Activated CD8-positive, alpha-beta T cell treated with anti-CD3 and anti-CD28 coated beads, Interleukin-2, amount 10 ng/mL, durations not matched to agents 7 days and 5 days (primary cell): ENCODE measurements around the gene TMC3. TPM values are rescaled to one million over a fixed set of nuclear protein-coding genes. Genes with fewer than 3 reads are reported as not detected.

Source experiments
- ATAC-seq: fragments of 150-1000 bp; cut with Tn5 transposase; one replicate; pipeline ENCODE4 v1.10.0; 2021; ENCODE audit warnings: moderate library complexity
- CTCF ChIA-PET: fragments of 350-600 bp; sonication (Branson Sonifier 250); formaldehyde crosslinking; loops from one replicate; lab custom pipeline; 2021; ENCODE audit warnings: antibody characterized with exemption; lab: Charles Lee
- POLR2A ChIA-PET: fragments of 350-600 bp; sonication (Branson Sonifier 250); formaldehyde crosslinking; loops from one replicate; lab custom pipeline; 2021; ENCODE audit warnings: antibody characterized with exemption; lab: Charles Lee
- DNase-seq: peaks from one replicate; pipeline ENCODE4 v3.0.0-alpha.2; 2020
- H3K27ac Mint-ChIP-seq: one replicate; pipeline ENCODE4 v1.8.0; 2021; ENCODE audit warnings: mild to moderate bottlenecking, mixed read lengths
- H3K27me3 Mint-ChIP-seq: one replicate; pipeline ENCODE4 v1.8.0; 2021; ENCODE audit warnings: low read depth, mixed read lengths
- H3K36me3 Mint-ChIP-seq: one replicate; pipeline ENCODE4 v1.8.0; 2021; ENCODE audit warnings: low read depth, mixed read lengths
- H3K4me1 Mint-ChIP-seq: one replicate; pipeline ENCODE4 v1.8.0; 2021; ENCODE audit warnings: low read depth, mixed read lengths
- H3K4me3 Mint-ChIP-seq: one replicate; pipeline ENCODE4 v1.8.0; 2021; ENCODE audit warnings: mild to moderate bottlenecking, mixed read lengths
- H3K9me3 Mint-ChIP-seq: one replicate; pipeline ENCODE4 v1.8.0; 2022; ENCODE audit warnings: mixed read lengths; ENCODE audit not compliant: insufficient read depth
- total RNA-seq, 2 experiments: library from RNA; stranded (reverse); gene quantifications; one replicate each; pipeline ENCODE4 v1.2.3, GENCODE V29; 2021

Gene TMC3
- total RNA-seq, 2 experiments from 2014 or later: not detected

GRCh38 chr15:81381720-81382119 is 7.7 kb upstream of the TMC3 start:
- ChIA-PET POLR2A (no interaction called here), CTCF (interaction anchor here (2.1 kb wide), 1 partner anchor 115 kb away, joined by 11 read pairs; no protein-coding TSS in a partner anchor)
- H3K27me3 Mint-ChIP-seq: no peaks in the 10 kb centered on the region

GRCh38 chr15:81380668-81381067 is 6.7 kb upstream of the TMC3 start:
- ChIA-PET CTCF (interaction anchor here (0.6 to 2.1 kb wide), 4 partner anchors 20 to 118 kb away, joined by 3 to 11 read pairs (median 4); no protein-coding TSS in a partner anchor), POLR2A (no interaction called here)
- no peaks in the 10 kb centered on the region for H3K27me3 Mint-ChIP-seq
- H3K9me3 Mint-ChIP-seq: no peaks in the 10 kb centered on the region
- no peak for DNase-seq
- no peak overlapping the region for H3K4me3 Mint-ChIP-seq
- no peak overlapping the region for H3K27ac Mint-ChIP-seq
- no peak for ATAC-seq
- peaks cover 14% of the 10 kb centered on the region for H3K4me1 Mint-ChIP-seq
- H3K36me3 Mint-ChIP-seq: no peaks in the 10 kb centered on the region

More at GRCh38 chr15:81381720-81382119, 7.7 kb upstream of the TMC3 start:
- ATAC-seq (no peak), DNase-seq (no peak)
- peaks cover 14% of the 10 kb centered on the region for H3K4me1 Mint-ChIP-seq
- H3K36me3 Mint-ChIP-seq: no peaks in the 10 kb centered on the region
- H3K9me3 Mint-ChIP-seq: no peaks in the 10 kb centered on the region
- H3K4me3 Mint-ChIP-seq: no peak overlapping the region
- no peak overlapping the region for H3K27ac Mint-ChIP-seq

- Mint-ChIP-seq H3K27me3 (no peaks in the 10 kb centered on the region), H3K27ac (no peak overlapping the region), H3K9me3 (no peaks in the 10 kb centered on the region), H3K36me3 (no peaks in the 10 kb centered on the region), H3K4me3 (no peak overlapping the region), H3K4me1 (peaks cover 14% of the 10 kb centered on the region)
- ATAC-seq (no peak), DNase-seq (no peak)
- POLR2A ChIA-PET: no interaction called here
- CTCF ChIA-PET: interaction anchor here (0.7 to 2.1 kb wide), 4 partner anchors 14 to 117 kb away, joined by 3 to 11 read pairs (median 4); no protein-coding TSS in a partner anchor
These were observed 6.2 kb upstream of the TMC3 start for GRCh38 chr15:81380203-81380602.

- Mint-ChIP-seq H3K9me3 (no peaks in the 10 kb centered on the region), H3K4me1 (peaks cover 6% of the 10 kb centered on the region), H3K4me3 (no peak overlapping the region), H3K36me3 (no peaks in the 10 kb centered on the region), H3K27me3 (no peaks in the 10 kb centered on the region), H3K27ac (no peak overlapping the region)
- DNase-seq: no peak
- ChIA-PET CTCF (interaction anchor here (1.1 to 1.4 kb wide), 3 partner anchors 15 to 113 kb away, joined by 3 to 8 read pairs (median 3); no protein-coding TSS in a partner anchor), POLR2A (no interaction called here)
- no peak for ATAC-seq
These were observed 5.3 kb upstream of the TMC3 start for GRCh38 chr15:81379269-81379668.

GRCh38 chr15:81378443-81378842 is 4.4 kb upstream of the TMC3 start:
- Mint-ChIP-seq H3K4me1 (peaks cover 5% of the 10 kb centered on the region), H3K4me3 (no peak overlapping the region), H3K27ac (no peak overlapping the region), H3K9me3 (no peaks in the 10 kb centered on the region), H3K36me3 (no peaks in the 10 kb centered on the region), H3K27me3 (no peaks in the 10 kb centered on the region)
- ChIA-PET CTCF (interaction anchor here (1.3 to 1.4 kb wide), 2 partner anchors 23 to 112 kb away, joined by 3 to 8 read pairs; no protein-coding TSS in a partner anchor), POLR2A (no interaction called here)
- DNase-seq: no peak
- no peak for ATAC-seq

- H3K4me1 Mint-ChIP-seq: peaks cover 5% of the 10 kb centered on the region
- POLR2A ChIA-PET: no interaction called here
- ATAC-seq: no peak
- H3K27ac Mint-ChIP-seq: no peak overlapping the region
- CTCF ChIA-PET: interaction anchor here (1.3 kb wide), 1 partner anchor 23 kb away, joined by 3 read pairs; no protein-coding TSS in a partner anchor
- DNase-seq: no peak
- H3K27me3 Mint-ChIP-seq: no peaks in the 10 kb centered on the region
- no peaks in the 10 kb centered on the region for H3K9me3 Mint-ChIP-seq
- no peak overlapping the region for H3K4me3 Mint-ChIP-seq
- no peaks in the 10 kb centered on the region for H3K36me3 Mint-ChIP-seq
These were observed 3.9 kb upstream of the TMC3 start for GRCh38 chr15:81377871-81378270.

- CTCF ChIA-PET: no interaction called here
These were observed 2.2 kb upstream of the TMC3 start for GRCh38 chr15:81376231-81376630.

GRCh38 chr15:81375461-81375860 is 1.4 kb upstream of the TMC3 start:
- DNase-seq (no peak), ATAC-seq (no peak)
- Mint-ChIP-seq H3K27ac (no peak overlapping the region), H3K9me3 (no peaks in the 10 kb centered on the region), H3K4me1 (peaks cover 4% of the 10 kb centered on the region), H3K27me3 (no peaks in the 10 kb centered on the region), H3K4me3 (no peak overlapping the region), H3K36me3 (no peaks in the 10 kb centered on the region)
- POLR2A ChIA-PET: no interaction called here
- CTCF ChIA-PET: no interaction called here

More at GRCh38 chr15:81376231-81376630, 2.2 kb upstream of the TMC3 start:
- Mint-ChIP-seq H3K4me1 (peaks cover 5% of the 10 kb centered on the region), H3K36me3 (no peaks in the 10 kb centered on the region), H3K27me3 (no peaks in the 10 kb centered on the region), H3K27ac (no peak overlapping the region), H3K9me3 (no peaks in the 10 kb centered on the region), H3K4me3 (no peak overlapping the region)
- POLR2A ChIA-PET: no interaction called here
- ATAC-seq (no peak), DNase-seq (no peak)

- Mint-ChIP-seq H3K36me3 (no peaks in the 10 kb centered on the region), H3K27ac (no peak overlapping the region), H3K4me3 (no peak overlapping the region), H3K27me3 (no peaks in the 10 kb centered on the region), H3K9me3 (no peaks in the 10 kb centered on the region), H3K4me1 (no peaks in the 10 kb centered on the region)
- ChIA-PET POLR2A (no interaction called here), CTCF (interaction anchor here (1.2 kb wide), 1 partner anchor 107 kb away, joined by 4 read pairs; no protein-coding TSS in a partner anchor)
- ATAC-seq (no peak), DNase-seq (no peak)
These were observed 837 bp downstream of the TMC3 start for GRCh38 chr15:81373176-81373575.

GRCh38 chr15:81372575-81372974 is 1.4 kb downstream of the TMC3 start:
- Mint-ChIP-seq H3K4me3 (no peak overlapping the region), H3K4me1 (no peaks in the 10 kb centered on the region), H3K27me3 (no peaks in the 10 kb centered on the region), H3K27ac (no peak overlapping the region), H3K36me3 (no peaks in the 10 kb centered on the region), H3K9me3 (no peaks in the 10 kb centered on the region)
- POLR2A ChIA-PET: no interaction called here
- ATAC-seq: no peak
- no peak for DNase-seq
- CTCF ChIA-PET: interaction anchor here (1.2 kb wide), 1 partner anchor 106 kb away, joined by 4 read pairs; no protein-coding TSS in a partner anchor

- Mint-ChIP-seq H3K4me3 (no peak overlapping the region), H3K27me3 (no peaks in the 10 kb centered on the region), H3K36me3 (no peaks in the 10 kb centered on the region), H3K4me1 (no peaks in the 10 kb centered on the region), H3K27ac (no peak overlapping the region), H3K9me3 (no peaks in the 10 kb centered on the region)
- ChIA-PET POLR2A (no interaction called here), CTCF (no interaction called here)
- no peak for DNase-seq
- ATAC-seq: no peak
These were observed 10.1 kb downstream of the TMC3 start for GRCh38 chr15:81363718-81364500.

GRCh38 chr15:81363276-81363675 is 10.7 kb downstream of the TMC3 start:
- H3K4me3 Mint-ChIP-seq: no peak overlapping the region
- no peaks in the 10 kb centered on the region for H3K4me1 Mint-ChIP-seq
- DNase-seq (no peak), ATAC-seq (no peak)
- no peaks in the 10 kb centered on the region for H3K27me3 Mint-ChIP-seq
- no peaks in the 10 kb centered on the region for H3K36me3 Mint-ChIP-seq
- H3K9me3 Mint-ChIP-seq: no peaks in the 10 kb centered on the region
- CTCF ChIA-PET: no interaction called here
- POLR2A ChIA-PET: no interaction called here
- H3K27ac Mint-ChIP-seq: no peak overlapping the region
